Umbilical cord (tissue), 2 donors: ENCODE results near the gene CTXN2. TPM values are rescaled to one million over a fixed set of nuclear protein-coding genes. Genes with fewer than 3 reads are reported as not detected.

ENCODE experiments used
- DNase-seq: peaks from one replicate; pipeline ENCODE4 v3.0.0-alpha.2; 2015; ENCODE audit warnings: low spot score
- total RNA-seq: library from RNA; depleted of rRNA; stranded (reverse); fragments of >200 nt; gene quantifications from one replicate; pipeline ENCODE4 v1.2.3, GENCODE V29; 2014; ENCODE audit warnings: low replicate concordance; ENCODE audit not compliant: insufficient read depth

The CTXN2 gene
- total RNA-seq, 1 donor from 2014 or later, result 1.2 TPM

DNA sequence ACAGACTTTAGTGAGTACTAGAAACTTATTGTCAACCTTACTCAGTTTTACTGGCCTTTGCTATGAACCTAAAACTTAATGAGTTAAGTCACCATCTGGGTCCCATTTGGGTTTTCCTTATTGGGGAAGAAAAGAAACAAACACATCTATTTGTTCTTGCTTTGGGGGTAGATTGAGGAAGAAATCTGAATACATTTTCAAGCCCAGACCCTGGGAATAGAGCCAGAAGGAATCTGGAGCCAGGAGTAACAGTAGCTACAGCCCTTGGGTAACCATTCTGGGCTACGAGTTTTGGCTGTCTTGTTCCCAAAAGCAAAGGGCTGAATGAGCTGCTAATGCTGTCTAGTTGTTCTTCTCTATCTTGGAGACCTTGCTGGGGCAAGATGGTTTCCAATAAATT, 31.2 kb downstream of the CTXN2 start:
- no peak for DNase-seq

DNA sequence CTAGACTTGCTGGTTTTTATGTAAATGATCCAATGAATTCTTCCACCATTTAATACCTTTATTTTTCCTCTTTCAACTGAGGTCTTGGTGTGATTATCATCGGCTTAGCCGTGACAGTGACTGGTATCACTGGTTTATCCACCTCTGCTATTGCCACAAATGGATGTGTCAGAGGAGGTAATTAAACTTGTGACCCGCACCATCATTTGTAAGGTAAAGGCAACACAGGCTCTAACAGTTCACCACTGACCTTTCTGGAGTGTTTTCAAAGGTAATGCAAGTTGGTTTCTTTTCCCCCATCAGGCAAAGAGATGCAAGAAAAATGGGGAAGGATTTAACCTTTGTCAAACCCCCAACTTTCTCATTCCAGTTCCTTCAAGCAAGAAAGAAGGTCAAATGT, 34.3 kb downstream of the CTXN2 start:
- no peak for DNase-seq

DNA sequence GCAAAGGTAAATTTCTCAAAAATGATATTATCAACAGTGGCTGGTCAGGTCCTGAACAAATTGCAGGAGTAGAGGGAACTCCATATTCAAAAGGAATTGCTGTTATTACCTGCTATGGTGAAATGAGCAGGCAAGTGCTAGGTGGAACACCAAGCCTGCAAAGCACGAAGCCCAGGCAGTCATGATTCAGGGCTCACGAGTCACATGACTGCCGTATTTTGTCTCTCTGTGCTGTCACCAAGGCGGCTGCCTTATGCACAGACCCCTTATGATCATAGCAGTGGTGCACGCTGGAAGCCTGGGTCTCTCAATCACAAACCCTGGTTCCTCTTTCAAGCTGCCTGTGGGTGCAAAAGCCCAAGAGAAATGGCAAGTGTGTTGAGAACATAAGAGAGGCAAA, 39.0 kb downstream of the CTXN2 start:
- no peak for DNase-seq

DNA sequence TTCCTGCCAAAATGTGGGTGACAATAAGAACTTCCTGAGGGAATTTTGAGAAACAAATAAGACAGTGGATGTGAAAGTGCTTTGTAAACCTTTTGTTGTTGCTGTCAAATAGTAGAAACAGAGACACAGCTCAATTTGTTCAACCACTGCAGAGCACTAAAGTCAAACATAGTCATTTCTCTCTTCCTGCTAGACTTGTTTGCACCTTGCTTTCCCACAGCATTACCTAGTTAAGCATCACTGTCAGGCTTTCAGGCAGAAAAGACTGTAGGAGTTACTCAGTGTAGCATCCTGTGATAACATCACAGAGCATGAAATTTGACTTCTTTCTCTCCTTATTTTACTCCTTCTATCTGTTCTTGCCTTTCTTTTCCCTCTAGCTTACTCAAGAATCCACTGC, 41.8 kb downstream of the CTXN2 start:
- no peak for DNase-seq

DNA sequence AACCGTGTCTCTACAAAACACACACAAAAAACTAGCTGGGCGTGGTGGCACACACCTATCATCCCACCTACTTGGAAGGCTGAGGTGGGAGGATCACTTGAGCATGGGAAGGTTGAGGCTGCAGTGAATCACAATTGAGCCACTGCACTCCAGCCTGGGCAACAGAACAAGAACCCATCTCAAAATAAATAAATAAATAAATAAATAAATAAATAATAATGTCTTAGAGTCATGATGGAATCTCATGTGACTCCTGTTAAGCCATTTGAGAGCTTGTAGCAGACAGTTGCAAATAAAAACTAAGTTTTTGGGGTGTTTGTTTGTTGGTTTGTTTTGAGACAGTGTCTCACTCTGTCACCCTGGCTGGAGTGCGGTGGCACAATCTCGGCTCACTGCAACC, 47.9 kb downstream of the CTXN2 start:
- DNase-seq, result no peak

DNA sequence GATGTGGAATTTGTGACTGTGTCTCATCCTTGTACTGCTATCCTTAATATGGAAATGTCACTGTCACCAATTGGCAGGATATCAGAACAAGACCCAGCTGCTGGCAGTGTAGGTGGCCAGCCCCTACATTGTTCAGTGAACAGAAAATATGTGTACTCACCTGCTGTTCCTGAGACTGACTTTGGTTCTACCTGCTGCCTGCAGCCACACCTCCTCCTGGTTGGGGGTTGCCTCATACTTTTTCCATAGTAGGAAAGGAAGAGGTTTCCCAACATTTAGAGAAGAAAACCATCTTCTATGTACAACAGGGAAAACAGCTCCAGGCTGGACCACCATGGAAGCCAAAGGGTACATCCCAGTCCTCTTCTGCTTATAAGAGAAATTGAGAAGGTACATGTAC, 50.5 kb downstream of the CTXN2 start:
- no peak for DNase-seq

DNA sequence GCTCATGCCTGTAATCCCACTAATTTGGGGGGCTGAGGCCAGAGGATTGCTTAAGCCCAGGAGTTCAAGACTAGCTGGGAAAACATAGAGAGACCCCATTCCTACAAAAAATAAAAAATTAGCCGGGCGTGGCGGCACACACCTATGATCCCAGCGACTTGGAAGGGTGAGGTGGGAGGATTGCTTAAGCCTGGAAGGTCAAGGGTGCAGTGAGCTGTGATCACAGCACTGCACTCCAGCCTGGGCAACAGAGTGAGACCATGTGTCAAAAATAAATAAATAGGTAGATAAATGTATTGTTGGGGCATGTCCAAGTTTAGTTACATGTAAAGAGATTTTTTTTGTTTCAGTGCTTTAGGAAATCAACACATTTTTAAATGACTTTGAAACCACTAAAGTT, 51.1 kb downstream of the CTXN2 start:
- DNase-seq, result no peak

DNA sequence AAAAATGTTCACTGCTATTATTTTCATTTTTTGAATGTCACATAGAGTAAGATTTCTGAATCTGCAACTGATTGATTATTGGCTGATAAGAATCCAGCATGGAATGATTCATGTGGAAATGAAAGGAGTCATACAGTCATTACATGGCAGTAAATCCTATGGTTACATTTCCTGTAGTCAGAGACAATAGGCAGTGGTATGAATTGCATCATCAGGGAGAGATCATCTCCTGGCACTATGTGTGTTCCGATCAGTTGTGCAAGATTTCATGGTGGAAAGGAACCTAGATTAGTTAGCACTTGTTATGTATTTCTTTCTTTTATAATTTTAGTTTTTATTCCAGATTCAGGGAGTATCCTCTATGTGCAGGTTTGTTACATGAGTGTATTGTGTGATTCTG, 53.5 kb downstream of the CTXN2 start:
- no peak for DNase-seq

DNA sequence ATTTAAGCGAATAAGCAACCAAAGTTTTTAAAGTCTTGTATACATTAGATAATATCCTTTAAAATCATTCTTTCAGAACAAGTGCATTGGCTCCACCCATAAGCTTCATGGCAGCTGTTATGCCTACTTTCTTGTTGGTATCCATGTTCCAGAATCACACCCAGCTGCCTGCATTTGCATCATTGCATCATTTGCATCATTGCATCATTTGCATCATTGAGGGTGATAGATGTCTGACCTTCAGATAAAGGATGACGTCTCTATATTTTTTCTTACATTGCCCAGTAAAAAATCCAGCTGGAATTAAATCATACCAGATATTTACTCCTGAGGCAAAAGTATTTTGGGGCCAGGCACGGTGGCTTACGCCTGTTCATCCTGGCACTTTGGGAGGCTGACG, 56.9 kb downstream of the CTXN2 start:
- no peak for DNase-seq

DNA sequence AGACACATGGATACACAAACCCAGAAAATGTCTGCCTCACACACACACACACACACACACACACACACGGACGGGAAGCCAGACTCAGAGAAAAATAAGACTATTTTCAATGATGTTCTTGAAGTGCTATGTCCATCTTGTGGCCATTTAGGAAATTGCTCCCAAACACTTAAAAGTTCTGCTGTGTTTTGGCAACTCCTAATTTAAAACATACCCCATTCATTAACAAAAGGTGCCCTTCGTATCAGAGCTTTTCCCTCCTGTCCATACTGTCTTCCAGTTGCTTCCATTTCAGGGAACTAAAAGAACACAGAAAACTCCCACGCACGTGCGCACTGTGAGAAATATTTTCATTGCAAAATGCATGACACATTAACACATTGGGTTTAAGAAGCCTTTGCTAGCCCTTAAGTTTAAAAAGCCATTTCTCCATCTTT, 59.2 kb downstream of the CTXN2 start:
- peak; percentile 77 for DNase-seq

DNA sequence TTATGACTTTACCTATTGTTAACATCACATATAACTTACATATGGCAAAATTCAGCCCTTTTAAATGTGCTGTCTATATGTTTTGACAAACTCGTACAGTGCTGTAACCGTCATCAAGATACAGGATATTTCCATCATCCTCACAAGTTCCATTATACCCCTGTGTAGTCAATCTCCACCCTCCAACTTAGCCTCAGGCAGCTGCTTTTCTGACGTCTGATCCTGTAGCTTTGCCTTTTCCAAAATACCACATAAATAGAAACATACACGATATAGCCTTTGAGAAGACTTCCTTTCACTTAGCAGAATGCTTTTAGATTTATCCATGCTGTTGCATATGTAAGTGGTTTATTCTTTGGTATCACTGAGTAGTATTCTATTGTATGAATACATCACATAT, 61.7 kb downstream of the CTXN2 start:
- no peak for DNase-seq

Other genes starting within 250 kb of the CTXN2 start
- 12.3 TPM for gene SLC24A5, start 70.7 kb upstream of the CTXN2 start, total RNA-seq
- gene MYEF2, start 13.4 kb upstream of the CTXN2 start, total RNA-seq, result 9.6 TPM
- gene SLC12A1, start 14.6 kb downstream of the CTXN2 start, total RNA-seq, result 33.5 TPM
- 61.2 TPM for gene DUT, start 139.8 kb downstream of the CTXN2 start, total RNA-seq